Measurements from ENCODE around the gene MIS18BP1. TPM values are rescaled to one million over a fixed set of nuclear protein-coding genes. Genes with fewer than 3 reads are reported as not detected.

MIS18BP1 gene
- total RNA-seq, 4 donors from 2014 or later, result 26.5 to 44.9 (median 34.7) TPM

DNA sequence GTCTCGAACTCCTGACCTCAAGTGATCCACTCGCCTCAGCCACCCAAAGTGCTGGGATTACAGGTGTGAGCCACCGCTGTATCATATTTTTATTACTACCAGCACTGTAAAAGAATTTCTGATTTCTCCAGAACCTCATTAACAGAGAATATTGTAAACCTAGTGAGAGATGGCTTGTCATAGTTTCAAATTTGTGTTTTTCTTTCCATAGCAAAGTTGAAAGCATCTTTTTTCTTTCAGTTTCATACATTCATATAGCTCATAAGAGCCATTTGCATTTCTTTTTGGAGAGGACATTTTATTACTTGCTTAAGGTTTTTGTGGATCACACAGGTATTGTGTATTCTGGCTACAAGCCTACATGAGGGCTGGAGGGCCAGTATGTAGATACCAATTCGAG is 58.0 kb downstream of the MIS18BP1 start:
- WGBS, 2 donors, result 95 to 98% methylated on average over 4 of the region's 4 CpGs
- intact Hi-C loops (cut with DNase I), result no loop called here
- DNase-seq, result no peak
- no peaks in the 10 kb centered on the region for H3K4me1 ChIP-seq
- no peaks in the 10 kb centered on the region for H3K27me3 ChIP-seq
- TF ChIP-seq, protein P1, sequence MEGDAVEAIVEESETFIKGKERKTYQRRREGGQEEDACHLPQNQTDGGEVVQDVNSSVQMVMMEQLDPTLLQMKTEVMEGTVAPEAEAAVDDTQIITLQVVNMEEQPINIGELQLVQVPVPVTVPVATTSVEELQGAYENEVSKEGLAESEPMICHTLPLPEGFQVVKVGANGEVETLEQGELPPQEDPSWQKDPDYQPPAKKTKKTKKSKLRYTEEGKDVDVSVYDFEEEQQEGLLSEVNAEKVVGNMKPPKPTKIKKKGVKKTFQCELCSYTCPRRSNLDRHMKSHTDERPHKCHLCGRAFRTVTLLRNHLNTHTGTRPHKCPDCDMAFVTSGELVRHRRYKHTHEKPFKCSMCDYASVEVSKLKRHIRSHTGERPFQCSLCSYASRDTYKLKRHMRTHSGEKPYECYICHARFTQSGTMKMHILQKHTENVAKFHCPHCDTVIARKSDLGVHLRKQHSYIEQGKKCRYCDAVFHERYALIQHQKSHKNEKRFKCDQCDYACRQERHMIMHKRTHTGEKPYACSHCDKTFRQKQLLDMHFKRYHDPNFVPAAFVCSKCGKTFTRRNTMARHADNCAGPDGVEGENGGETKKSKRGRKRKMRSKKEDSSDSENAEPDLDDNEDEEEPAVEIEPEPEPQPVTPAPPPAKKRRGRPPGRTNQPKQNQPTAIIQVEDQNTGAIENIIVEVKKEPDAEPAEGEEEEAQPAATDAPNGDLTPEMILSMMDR (IDR thresholded peaks at IDR 0.05), result no peak
- TF ChIP-seq POLR2A (IDR thresholded peaks at IDR 0.05), result no peak
- no peak overlapping the region for H3K4me3 ChIP-seq (replicated peaks in 1 of 3)
- H3K27ac ChIP-seq, result no peak overlapping the region
- H3K36me3 ChIP-seq, result no peaks in the 10 kb centered on the region
- H3K9me3 ChIP-seq, result no peaks in the 10 kb centered on the region

DNA sequence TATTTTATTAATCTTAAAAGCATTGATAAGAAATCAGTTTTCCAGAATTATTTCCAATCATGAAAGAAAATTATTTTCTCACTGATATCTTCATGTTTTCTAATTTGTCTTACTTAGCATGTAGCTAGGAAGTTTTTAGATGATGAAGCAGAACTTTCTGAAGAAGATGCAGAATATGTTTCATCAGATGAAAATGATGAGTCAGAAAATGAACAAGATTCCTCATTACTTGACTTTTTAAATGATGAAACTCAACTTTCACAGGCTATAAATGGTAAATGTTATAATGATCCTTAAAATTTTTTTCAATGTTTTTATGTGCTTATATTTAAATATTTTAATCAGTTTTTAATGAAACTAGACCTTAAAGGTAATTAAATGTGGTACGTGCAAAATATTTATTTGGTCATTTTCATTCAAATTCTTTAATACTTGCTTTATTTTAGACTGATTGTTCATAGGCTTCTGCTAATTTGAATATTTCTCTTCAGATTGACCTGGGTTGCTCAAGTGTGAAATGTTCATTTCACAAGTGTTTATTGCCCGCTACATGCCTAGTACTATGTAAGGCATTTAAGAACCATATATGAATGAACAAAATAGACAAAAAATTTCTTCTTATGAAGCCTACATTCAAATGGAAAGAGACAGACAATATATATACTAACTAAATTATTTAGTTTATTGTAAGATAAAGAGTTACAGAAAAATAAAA is 67.7 kb downstream of the MIS18BP1 start:
- WGBS, 2 donors, result 96 to 98% methylated on average over 2 of the region's 2 CpGs
- peaks cover 0 to 7% of the 10 kb centered on the region in 2 donors for H3K36me3 ChIP-seq
- no peaks in the 10 kb centered on the region for H3K27me3 ChIP-seq
- no peaks in the 10 kb centered on the region for H3K4me1 ChIP-seq
- DNase-seq, result no peak
- H3K4me3 ChIP-seq (replicated peaks in 1 of 3), result no peak overlapping the region
- H3K9me3 ChIP-seq, result no peaks in the 10 kb centered on the region
- H3K27ac ChIP-seq, result no peak overlapping the region
- intact Hi-C loops (cut with DNase I), result no loop called here
- no peak for TF ChIP-seq POLR2A (IDR thresholded peaks at IDR 0.05)

DNA sequence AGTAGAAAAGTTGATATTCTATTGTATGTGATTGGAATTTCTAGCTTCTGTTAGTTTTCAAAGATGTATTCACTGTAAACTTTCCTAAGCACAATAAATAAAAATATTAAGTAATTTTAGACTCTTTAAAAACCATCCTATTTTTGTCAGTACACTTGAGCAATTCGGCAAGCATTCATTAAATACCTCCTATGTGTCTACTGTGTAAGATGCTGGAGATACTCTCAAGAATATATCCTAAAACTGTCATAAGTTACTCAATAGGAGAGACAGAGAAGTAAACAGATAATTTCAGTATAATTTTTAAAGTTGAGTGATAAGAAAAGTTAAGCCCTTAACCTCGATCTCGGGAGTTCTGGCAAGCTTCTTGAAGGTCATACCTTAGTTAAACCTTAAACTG is 71.2 kb downstream of the MIS18BP1 start:
- intact Hi-C loops (cut with DNase I), result no loop called here
- no peak overlapping the region for H3K4me3 ChIP-seq (replicated peaks in 1 of 3)

DNA sequence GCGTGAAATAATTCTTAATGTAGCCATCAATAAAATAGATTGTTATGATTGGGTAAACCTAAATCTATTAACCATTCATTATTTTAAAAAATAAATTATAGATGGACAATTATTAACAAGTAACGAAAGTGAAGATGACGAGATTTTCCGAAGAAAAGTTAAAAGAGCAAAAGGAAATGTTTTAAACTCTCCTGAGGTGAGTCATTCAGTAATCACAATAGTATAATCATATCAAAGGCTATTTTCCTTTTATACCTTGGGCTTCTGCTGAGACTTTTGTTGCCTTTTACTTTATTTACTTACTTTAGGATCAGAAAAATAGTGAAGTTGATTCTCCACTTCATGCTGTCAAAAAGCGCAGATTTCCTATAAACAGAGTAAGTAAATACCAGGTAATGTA is 71.7 kb downstream of the MIS18BP1 start:
- H3K4me1 ChIP-seq, result no peaks in the 10 kb centered on the region
- no peak overlapping the region for H3K27ac ChIP-seq
- no peak overlapping the region for H3K4me3 ChIP-seq (replicated peaks in 1 of 3)
- 97% methylated on average over 5 of the region's 5 CpGs for WGBS, 2 donors
- no peaks in the 10 kb centered on the region for H3K27me3 ChIP-seq
- no peaks in the 10 kb centered on the region for H3K36me3 ChIP-seq
- intact Hi-C loops (cut with DNase I), result no loop called here
- no peaks in the 10 kb centered on the region for H3K9me3 ChIP-seq
- TF ChIP-seq, protein P1 (IDR thresholded peaks at IDR 0.05), result no peak
- no peak for TF ChIP-seq POLR2A (IDR thresholded peaks at IDR 0.05)
- DNase-seq, result no peak

More for the DNA sequence above, 71.2 kb downstream of the MIS18BP1 start:
- Histone ChIP-seq H3K9me3 (no peaks in the 10 kb centered on the region), H3K36me3 (no peaks in the 10 kb centered on the region), H3K27ac (no peak overlapping the region), H3K27me3 (no peaks in the 10 kb centered on the region), H3K4me1 (no peaks in the 10 kb centered on the region)
- WGBS, 2 donors, result 91 to 92% methylated on average over 3 of the region's 3 CpGs
- TF ChIP-seq, protein P1 (IDR thresholded peaks at IDR 0.05), result no peak
- no peak for TF ChIP-seq POLR2A (IDR thresholded peaks at IDR 0.05)
- DNase-seq, result no peak

DNA sequence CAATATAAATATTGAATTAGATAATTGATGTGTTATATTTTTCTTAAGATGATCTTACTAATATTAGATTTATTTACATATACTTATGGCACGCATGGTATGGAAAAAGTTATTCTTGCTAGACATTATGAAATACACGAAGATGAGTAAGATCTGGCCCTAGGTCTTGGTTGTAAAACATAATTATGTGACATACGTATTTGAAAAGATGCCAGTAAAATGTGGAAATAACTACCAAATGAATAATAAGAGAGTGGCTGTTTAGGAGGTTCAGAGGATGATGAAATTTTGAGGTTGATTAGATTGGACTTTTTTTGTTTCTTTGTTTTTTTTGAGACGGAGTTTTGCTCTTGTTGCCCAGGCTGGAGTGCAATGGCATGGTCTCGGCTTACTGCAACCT is 75.9 kb downstream of the MIS18BP1 start:
- Histone ChIP-seq H3K27me3 (no peaks in the 10 kb centered on the region), H3K9me3 (no peaks in the 10 kb centered on the region), H3K4me1 (no peaks in the 10 kb centered on the region), H3K27ac (no peak overlapping the region), H3K4me3 (replicated peaks in 1 of 3) (no peak overlapping the region), H3K36me3 (no peaks in the 10 kb centered on the region)
- DNase-seq, result no peak
- TF ChIP-seq POLR2A (IDR thresholded peaks at IDR 0.05), result no peak
- TF ChIP-seq, protein P1 (IDR thresholded peaks at IDR 0.05), result no peak
- WGBS, 2 donors, result 94% methylated on average over 5 of the region's 5 CpGs
- intact Hi-C loops (cut with DNase I), result no loop called here
